Stimulated activated CD4-positive, alpha-beta T cell treated with anti-CD3 and anti-CD28 coated beads, Interleukin-2, amount 100 ng/mL, for 48 hours (primary cell): ENCODE results near the gene PON1.

Experiments
- DNase-seq, 2 donors: peaks; one replicate each; pipeline ENCODE4 v3.0.0-alpha.2; 2020

Gene PON1

DNA sequence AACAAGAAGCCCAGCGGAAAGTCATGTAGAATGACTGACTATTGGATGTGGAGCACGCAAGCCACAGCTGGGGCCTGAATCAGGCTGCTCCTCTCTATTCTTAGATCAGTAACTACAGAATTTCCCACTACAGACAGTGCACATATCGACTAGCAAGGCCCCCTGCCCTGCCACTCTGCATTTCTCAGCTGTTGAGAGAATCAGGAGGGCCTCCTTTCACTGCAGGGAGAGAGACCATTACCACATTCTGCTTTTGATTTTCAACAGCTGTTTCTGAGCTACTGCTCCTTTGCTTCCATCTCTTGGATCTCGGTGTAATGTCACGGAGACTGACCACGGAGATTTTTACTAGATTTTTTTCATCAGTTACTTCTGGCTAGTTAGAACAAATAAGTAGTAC, 73.8 kb downstream of the PON1 start:
- DNase-seq, result no peak
